Measurements from ENCODE around the gene BRD7.

BRD7 gene

DNA sequence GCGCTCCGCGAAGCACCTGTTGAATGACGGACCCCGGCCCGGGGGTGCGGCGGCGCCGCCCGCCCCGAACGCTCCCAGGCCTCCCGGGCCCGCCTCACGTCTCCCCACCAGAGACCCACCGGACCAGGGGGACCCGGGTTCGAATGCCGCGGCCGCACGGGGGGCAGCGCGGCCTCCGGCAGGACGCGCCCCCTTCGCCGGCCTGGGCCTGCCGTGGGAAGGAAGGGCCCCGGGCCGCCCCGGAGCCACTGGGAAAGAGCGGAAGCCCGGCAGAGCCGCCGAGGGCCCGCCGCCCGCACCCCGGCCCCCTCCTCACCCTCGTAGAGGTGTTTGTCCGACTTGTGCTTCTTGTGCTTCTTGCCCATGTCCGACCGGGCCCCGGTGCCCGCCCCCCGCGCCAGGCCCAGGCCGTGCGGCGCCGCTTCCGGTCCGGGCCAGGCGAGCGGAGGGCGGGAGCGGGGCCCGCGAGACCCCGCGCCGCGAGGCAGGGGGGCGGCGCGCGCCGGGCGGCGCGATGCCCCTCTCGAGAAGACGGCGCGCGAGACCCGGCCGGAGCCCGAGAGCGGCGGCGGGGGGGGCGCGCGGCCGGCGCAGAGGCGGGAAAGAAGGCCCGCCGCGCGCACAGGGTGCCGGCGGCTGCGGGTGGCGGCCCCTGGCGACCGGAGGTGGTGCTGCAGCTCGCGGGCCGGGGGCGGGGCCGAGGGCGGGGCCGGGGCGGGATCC, at the start of gene BRD7:
BRD7 (minus strand) TSS at position 579 of the 723 bp plus-strand sequence; CDS start at position 365, 214 bp downstream.
- DNase-seq: peak; percentile 69

GRCh38 chr16:50416388-50416787, 47.6 kb upstream of the BRD7 start:
- no peak for DNase-seq

- no peak for DNase-seq
These were observed 45.4 kb upstream of the BRD7 start for GRCh38 chr16:50414152-50414551.

GRCh38 chr16:50411034-50411433, 42.2 kb upstream of the BRD7 start:
- DNase-seq: no peak

- no peak for DNase-seq
These were observed 39.3 kb upstream of the BRD7 start for GRCh38 chr16:50408001-50408561.

GRCh38 chr16:50407351-50407750, 38.6 kb upstream of the BRD7 start:
- DNase-seq: no peak

GRCh38 chr16:50403491-50403890, 34.7 kb upstream of the BRD7 start:
- DNase-seq: no peak

- no peak for DNase-seq
These were observed 33.6 kb upstream of the BRD7 start for GRCh38 chr16:50402298-50402895.

DNA sequence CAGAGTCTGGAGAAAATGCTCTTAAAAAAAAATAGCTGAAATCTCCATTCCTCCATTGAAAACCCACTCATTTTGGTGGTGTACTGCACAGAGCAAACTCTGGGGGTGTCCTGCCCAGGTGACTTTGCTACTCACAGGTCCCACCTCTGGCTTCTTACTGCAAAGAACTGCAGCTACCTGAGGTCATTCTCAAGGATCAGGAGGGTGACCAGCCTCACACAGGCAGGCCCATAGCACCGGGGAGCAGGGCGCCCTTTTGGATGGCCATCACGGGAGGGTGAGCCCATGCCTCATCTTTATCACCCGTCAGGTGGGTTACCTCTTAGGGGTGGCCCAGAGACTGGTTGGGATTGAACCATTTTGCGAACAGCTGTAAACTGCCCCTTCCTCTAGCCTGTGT, 32.6 kb upstream of the BRD7 start:
- DNase-seq: no peak

DNA sequence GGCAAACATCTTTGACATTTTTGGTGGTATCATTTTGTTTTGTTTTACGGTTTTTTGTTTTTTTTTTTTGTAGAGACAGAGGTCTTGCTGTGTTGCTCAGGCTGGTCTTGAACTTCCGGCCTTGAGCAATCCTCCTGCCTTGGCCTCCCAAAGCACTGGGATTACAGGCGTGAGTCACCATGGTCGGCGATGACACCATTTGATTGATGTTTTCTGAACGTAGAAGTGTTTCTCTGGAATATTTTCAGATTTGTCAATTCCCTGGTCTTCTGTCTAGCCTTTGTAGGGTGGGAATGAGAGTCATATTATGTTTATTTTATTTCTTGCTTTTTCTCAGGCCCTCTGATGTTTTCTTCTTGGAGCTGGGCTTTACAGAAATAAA, 32.2 kb upstream of the BRD7 start:
- no peak for DNase-seq

GRCh38 chr16:50400312-50400966, 31.7 kb upstream of the BRD7 start:
- DNase-seq: no peak

GRCh38 chr16:50399411-50399810, 30.6 kb upstream of the BRD7 start:
- DNase-seq: no peak

- no peak for DNase-seq
These were observed 29.5 kb upstream of the BRD7 start for GRCh38 chr16:50398336-50398735.

DNA sequence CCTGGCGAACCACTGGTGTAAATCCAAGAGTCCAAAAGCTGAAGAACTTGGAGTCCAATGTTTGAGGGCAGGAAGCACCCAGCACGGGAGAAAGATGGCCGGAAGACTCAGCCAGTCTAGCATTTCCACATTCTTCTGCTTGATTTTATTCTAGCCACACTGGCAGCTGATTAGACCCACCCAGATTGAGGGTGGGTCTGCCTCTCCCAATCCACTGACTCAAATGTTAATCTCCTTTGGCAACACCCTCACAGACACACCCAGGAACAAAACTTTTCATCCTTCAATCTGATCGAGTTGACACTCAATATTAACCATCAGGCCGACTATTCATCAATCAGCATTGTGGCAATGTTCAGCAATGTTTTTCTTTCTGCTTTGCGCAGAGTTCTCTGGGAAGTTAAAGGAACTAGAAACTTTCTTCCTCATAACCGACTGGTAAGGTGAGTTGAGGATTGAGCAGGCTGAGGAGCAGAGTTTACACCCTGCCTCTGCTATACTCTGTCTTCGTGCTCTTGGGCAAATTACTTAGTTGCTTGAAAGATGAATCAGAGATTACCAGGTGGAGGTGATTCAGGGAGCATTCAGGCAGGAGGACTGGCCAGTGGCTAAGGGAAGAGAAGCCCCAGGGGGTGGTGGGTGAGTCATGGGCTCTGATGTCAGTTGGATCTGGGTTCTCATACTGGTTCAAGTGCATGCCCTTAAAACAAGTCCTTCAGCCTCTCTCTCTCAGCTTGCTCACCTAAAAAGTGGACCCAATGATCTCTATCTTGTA, 28.2 kb upstream of the BRD7 start:
- no peak for DNase-seq

- DNase-seq: peak; percentile 14
These were observed 27.2 kb upstream of the BRD7 start for GRCh38 chr16:50395763-50396710.

DNA sequence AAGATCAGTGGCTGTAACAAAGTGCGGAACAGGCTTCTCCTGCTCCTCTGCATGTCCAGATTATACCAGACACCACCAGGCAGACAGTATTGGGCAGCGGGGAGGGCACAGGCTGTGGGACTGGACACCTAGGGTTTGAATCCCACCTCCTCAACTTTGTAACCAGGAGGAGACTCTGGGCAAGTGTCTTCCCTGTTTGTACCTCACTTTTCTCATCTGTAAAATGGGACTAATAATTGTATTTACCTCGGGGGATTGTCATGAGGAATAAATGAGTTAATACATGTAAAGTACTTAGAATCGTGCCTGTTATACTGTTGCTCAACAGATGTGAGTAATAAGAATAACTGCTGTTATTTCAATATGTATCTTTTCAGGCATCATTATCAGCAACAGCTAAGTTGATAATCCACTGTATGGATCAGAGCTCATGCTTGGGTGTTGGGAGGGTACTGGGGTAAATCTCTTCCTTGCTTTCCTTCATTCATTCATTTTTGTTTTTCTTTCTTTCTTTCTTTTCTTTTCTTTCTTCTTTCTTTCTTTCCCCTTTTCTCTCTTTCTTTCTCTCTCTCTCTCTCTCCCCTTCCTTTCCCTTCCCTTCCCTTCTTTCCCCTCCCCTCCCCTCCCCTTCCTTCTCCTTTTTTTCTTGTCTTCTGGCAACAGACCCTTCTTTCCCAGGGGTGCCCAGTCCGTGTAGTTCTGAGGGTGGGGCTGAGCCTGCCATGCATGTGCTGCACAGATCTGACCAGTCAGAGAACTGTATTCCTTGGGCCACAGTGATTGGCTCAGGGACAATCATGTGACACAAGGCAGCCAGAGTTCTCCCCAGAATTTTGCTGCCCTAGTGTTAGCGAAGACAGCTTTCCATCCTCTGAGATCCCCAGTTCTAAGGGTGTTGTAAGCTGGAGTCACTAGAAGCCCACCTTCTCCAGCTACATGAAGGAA, 25.3 kb upstream of the BRD7 start:
- no peak for DNase-seq

DNA sequence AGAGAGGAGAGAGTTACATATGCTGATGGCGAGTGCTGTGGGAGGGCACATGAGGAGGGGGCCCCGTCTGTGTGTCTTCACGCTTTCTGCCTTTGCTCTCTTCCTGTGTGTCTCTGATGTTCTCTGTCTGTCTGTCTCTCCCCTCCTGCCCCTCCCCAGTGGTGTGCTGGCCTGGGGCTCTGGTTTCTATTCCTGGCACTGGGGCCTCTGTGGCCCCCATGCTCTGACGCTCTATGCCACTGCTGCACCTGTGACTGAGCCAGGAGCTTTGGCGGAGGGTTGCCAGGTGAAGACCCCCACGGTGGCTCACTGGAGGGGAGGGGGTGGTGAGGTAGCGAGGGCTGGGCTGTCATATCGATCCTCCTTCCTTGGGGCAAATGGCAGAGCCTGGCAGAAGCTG, 24.6 kb upstream of the BRD7 start:
- DNase-seq: no peak

- DNase-seq: no peak
These were observed 22.3 kb upstream of the BRD7 start for GRCh38 chr16:50390914-50391716.

GRCh38 chr16:50390371-50390771, 21.6 kb upstream of the BRD7 start:
- no peak for DNase-seq

DNA sequence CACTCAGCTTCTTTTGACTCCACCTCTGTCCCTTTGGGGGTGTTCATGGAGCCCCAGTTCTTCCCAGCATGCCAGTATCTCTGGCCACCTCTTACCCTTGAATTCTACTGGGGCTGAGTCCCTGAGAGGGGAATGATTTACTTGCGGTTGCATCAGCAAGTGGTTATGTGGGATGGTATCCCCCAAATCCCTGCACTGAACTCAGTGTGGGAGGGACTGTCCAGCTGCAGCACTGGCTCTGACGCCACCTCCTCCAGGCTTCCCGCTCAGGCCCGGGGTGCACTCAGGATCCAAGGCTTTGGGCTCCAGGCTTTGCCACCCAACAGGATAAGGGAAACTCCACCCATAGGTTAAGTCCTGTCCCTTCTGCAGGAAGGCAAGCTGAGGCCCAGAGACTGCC, 21.1 kb upstream of the BRD7 start:
- no peak for DNase-seq

Data from stimulated activated CD4-positive, alpha-beta T cell treated with anti-CD3 and anti-CD28 coated beads, Interleukin-15, amount 100 ng/mL, for 24 hours (primary cell).